HG02571 (cell line): ENCODE data around the gene PLSCR2.
"Not testable (repeated sequence)": the region's sequence is repeated elsewhere in the genome, so short reads cannot be mapped to it uniquely, and the experiment has no call there.

Experiments
- ATAC-seq: cut with Tn5 transposase; IDR thresholded peaks from one replicate; pipeline ENCODE4 v1.9.1; 2021; ENCODE audit warnings: mild to moderate bottlenecking, moderate library complexity; ENCODE audit not compliant: unreplicated experiment

PLSCR2 gene

GRCh38 chr3:146421819-146422759 is 47.3 kb downstream of the PLSCR2 start:
- no peak for ATAC-seq

- no peak for ATAC-seq
These were observed 53.0 kb downstream of the PLSCR2 start for GRCh38 chr3:146416366-146416765.

GRCh38 chr3:146414010-146414409 is 55.4 kb downstream of the PLSCR2 start:
- no peak for ATAC-seq

- not testable (repeated sequence) for ATAC-seq
These were observed 56.6 kb downstream of the PLSCR2 start for GRCh38 chr3:146412711-146413110.

- ATAC-seq: no peak
These were observed 61.4 kb downstream of the PLSCR2 start for GRCh38 chr3:146407956-146408355.

- no peak for ATAC-seq
These were observed 64.9 kb downstream of the PLSCR2 start for GRCh38 chr3:146404436-146404835.

GRCh38 chr3:146403792-146404191 is 65.6 kb downstream of the PLSCR2 start:
- ATAC-seq: no peak

- ATAC-seq: no peak
These were observed 72.6 kb downstream of the PLSCR2 start for GRCh38 chr3:146396792-146397191.

GRCh38 chr3:146395164-146395563 is 74.2 kb downstream of the PLSCR2 start:
- no peak for ATAC-seq

GRCh38 chr3:146390957-146391356 is 78.4 kb downstream of the PLSCR2 start:
- no peak for ATAC-seq

- ATAC-seq: no peak
These were observed 79.2 kb downstream of the PLSCR2 start for GRCh38 chr3:146390006-146390772.

GRCh38 chr3:146387566-146387965 is 81.8 kb downstream of the PLSCR2 start:
- ATAC-seq: no peak

- no peak for ATAC-seq
These were observed 82.4 kb downstream of the PLSCR2 start for GRCh38 chr3:146386936-146387335.

GRCh38 chr3:146384786-146385185 is 84.6 kb downstream of the PLSCR2 start:
- no peak for ATAC-seq
